Fibroblast of mammary gland (primary cell): ENCODE results near the gene TTC16.

Experiments used
- DNase-seq: peaks from one replicate; pipeline ENCODE4 v3.0.0-alpha.2; 2010; ENCODE audit warnings: low read depth
- H3K4me3 ChIP-seq: 2 replicates; pipeline ENCODE4 v1.5.1; 2011; ENCODE audit warnings: low read depth, mild to moderate bottlenecking, low read length, moderate library complexity; ENCODE audit not compliant: control insufficient read depth
- TF ChIP-seq, protein P1 (sequence below): conservative IDR thresholded peaks from 2 replicates; pipeline ENCODE4 v1.5.1; 2011; ENCODE audit warnings: low read depth, low read length, inconsistent platforms; ENCODE audit not compliant: control insufficient read depth, insufficient read depth

The TTC16 gene, protein sequence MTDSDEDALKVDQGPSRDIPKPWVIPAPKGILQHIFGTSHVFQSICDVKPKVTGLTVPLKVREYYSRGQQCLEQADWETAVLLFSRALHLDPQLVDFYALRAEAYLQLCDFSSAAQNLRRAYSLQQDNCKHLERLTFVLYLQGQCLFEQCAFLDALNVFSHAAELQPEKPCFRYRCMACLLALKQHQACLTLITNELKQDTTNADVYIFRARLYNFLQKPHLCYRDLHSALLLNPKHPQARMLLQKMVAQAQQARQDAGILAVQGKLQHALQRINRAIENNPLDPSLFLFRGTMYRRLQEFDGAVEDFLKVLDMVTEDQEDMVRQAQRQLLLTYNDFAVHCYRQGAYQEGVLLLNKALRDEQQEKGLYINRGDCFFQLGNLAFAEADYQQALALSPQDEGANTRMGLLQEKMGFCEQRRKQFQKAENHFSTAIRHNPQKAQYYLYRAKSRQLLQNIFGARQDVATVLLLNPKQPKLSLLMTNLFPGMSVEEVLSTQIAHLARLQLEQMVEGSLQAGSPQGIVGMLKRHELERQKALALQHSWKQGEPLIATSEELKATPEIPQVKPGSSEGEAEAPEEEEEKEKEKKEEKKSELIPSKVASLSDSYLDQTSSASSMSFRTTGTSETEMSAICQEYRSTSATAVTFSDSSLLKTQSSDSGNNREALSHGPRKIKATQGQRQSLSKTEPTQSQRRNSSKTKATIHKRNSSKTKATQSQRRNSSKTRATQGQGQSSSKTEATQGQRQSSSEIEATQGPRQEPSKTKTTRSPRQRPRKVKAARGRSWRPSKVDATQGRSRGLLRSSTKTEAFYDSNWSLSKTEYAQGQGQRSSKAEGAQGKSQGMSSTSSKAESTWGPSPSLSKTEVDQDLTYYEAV

DNA sequence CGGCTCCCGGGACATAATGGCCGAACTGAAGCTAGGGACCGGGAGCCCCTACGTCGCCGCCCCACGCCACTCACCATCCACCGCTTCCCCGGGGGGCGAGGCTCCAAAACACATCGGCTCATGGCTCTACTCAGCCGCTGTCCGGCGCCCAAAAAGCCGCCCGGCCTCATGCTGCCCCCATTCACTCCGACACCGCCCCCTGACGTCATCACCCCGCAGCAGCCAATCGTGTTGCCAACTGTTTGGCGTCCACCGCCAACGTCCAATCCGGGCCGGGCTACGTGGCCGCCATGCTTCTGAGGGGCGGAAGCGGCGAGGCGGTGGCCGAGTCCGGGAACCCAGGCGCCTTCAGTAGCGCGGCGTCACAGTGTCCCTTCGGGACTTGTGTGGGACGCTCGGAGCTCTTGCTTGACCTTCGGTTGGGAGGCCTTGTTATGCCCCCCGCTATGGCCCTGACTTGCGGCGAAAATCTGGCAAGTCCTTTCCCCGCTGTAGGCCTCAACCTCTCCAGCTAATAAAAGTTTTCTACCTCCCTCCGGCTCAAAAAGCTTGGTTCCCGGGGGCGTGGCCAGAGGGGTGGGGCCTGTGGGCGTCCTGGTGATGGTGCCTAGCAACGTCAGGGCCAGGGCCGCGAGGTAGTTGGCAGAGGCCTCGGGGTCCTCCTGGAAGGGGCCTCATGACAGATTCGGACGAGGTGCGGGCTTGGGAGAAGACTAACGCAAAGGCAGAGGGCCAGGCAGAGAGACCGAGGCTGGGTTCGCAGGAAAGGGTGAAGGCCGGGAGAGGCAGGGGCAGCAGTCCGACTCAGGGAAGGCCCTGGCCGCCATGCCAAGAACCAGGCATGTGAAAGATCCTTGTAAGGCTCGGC lies at the start of gene TTC16, which contains the start of gene PTRH1:
Gene TTC16 (plus strand): TSS at position 610 of the 868 bp plus-strand sequence. CDS start 67 bp downstream, at position 677.
Gene PTRH1 (minus strand): TSS at position 194 of the 868 bp plus-strand sequence. CDS start 24 bp downstream, at position 170.
- TF ChIP-seq, protein P1, sequence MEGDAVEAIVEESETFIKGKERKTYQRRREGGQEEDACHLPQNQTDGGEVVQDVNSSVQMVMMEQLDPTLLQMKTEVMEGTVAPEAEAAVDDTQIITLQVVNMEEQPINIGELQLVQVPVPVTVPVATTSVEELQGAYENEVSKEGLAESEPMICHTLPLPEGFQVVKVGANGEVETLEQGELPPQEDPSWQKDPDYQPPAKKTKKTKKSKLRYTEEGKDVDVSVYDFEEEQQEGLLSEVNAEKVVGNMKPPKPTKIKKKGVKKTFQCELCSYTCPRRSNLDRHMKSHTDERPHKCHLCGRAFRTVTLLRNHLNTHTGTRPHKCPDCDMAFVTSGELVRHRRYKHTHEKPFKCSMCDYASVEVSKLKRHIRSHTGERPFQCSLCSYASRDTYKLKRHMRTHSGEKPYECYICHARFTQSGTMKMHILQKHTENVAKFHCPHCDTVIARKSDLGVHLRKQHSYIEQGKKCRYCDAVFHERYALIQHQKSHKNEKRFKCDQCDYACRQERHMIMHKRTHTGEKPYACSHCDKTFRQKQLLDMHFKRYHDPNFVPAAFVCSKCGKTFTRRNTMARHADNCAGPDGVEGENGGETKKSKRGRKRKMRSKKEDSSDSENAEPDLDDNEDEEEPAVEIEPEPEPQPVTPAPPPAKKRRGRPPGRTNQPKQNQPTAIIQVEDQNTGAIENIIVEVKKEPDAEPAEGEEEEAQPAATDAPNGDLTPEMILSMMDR = no peak
- H3K4me3 ChIP-seq = peak within 1 kb of the TSS; percentile 88
- peak; percentile 92 for DNase-seq

- TF ChIP-seq, protein P1 = no peak
- no peak overlapping the region for H3K4me3 ChIP-seq
- no peak for DNase-seq
Measured at GRCh38 chr9:127667127-127667844, 48.6 kb upstream of the TTC16 start.

DNA sequence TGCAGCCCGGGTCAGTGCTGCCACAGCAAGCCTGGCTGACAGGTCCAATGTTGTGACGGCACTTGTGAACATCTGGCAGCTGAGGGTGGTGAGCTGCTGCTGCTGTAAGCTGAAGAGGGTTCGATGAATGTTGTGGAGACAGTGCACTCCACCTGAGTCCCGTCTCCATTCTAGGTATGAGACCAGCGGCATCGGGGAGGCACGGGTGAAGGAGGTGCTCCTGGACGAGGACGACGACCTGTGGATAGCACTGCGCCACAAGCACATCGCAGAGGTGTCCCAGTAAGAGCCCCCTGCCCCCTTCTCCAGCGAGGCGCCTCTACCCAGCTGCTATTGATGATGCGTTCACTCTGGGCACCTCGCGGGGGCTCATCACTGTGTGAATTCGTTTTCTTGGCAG lies 48.0 kb upstream of the TTC16 start:
- TF ChIP-seq, protein P1 = no peak
- no peak overlapping the region for H3K4me3 ChIP-seq
- DNase-seq = no peak

GRCh38 chr9:127673234-127673633 lies 42.6 kb upstream of the TTC16 start:
- DNase-seq = no peak
- H3K4me3 ChIP-seq = no peak overlapping the region
- TF ChIP-seq, protein P1 = no peak

GRCh38 chr9:127676638-127677037 lies 39.2 kb upstream of the TTC16 start:
- H3K4me3 ChIP-seq = no peak overlapping the region
- TF ChIP-seq, protein P1 = no peak
- peak; percentile 46 for DNase-seq

DNA sequence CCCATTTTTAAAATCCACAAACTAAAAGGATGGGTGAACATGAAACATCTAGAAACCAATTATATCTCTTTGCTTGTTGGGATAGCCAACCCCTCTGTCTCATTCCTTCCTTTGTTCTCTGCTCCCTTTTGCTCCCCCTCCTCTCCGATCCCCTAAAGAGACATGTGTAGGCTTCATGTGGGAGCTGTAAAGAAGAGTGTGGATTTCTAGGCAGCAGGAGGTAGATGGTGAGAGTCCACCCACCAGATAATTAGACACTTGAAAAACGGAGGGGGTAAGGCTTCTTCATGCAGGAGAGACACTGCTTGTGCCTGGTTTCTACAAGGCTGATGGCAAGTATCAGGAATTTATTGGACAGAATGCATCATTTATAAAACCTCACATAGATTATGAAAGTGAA lies 36.4 kb upstream of the TTC16 start:
- DNase-seq = no peak
- TF ChIP-seq, protein P1 = no peak
- H3K4me3 ChIP-seq = no peak overlapping the region
